H1 (cell line): ENCODE results near the gene TCF7. TPM values are rescaled to one million over a fixed set of nuclear protein-coding genes. Genes with fewer than 3 reads are reported as not detected.
A peak's percentile ranks its signal among the peaks of the same experiment; 100 is the strongest.

Experiments
- CTCF ChIA-PET: fragments of 300-600 bp; sonication (Branson Sonifier 250); formaldehyde crosslinking; loops from one replicate; lab custom pipeline; 2021; ENCODE audit not compliant: partially characterized antibody; lab: Charles Lee
- POLR2A ChIA-PET: fragments of 300-600 bp; sonication (Branson Sonifier 250); formaldehyde crosslinking; loops from one replicate; lab custom pipeline; 2021; ENCODE audit warnings: inconsistent platforms; ENCODE audit not compliant: partially characterized antibody; lab: Charles Lee
- DNase-seq, 2 experiments: peaks; one replicate each; pipeline versions ENCODE4 v3.0.0 to v3.0.0-alpha.2; 2010 to 2022; ENCODE audit warnings: low spot score in 2 of 2, low read depth in 1 of 2, mixed read lengths in 1 of 2
- FAIRE-seq: peaks from 2 replicates; lab custom pipeline; 2011; peaks lifted over from hg19 to GRCh38; lab: Jason Lieb, UNC
- H2AFZ ChIP-seq: 2 replicates; pipeline ENCODE4 v1.8.1; 2012; ENCODE audit warnings: low read length, inconsistent platforms
- H2AK5ac ChIP-seq: 2 replicates; pipeline ENCODE4 v1.6.1; 2013; ENCODE audit warnings: low read depth, low read length
- H2BK120ac ChIP-seq: replicated peaks from 2 replicates; pipeline ENCODE3; 2013; ENCODE audit warnings: low read depth, low read length, inconsistent platforms
- H2BK12ac ChIP-seq: 2 replicates; pipeline ENCODE4 v1.6.1; 2013; ENCODE audit warnings: low read depth, low read length
- H2BK15ac ChIP-seq: 2 replicates; pipeline ENCODE4 v1.6.1; 2013; ENCODE audit warnings: low read length
- H2BK20ac ChIP-seq: 2 replicates; pipeline ENCODE4 v1.6.1; 2013; ENCODE audit warnings: low read length
- H2BK5ac ChIP-seq: 2 replicates; pipeline ENCODE4 v1.6.1; 2013; ENCODE audit warnings: low read depth, low read length
- H3K14ac ChIP-seq: 2 replicates; pipeline ENCODE4 v1.6.1; 2013; ENCODE audit warnings: inconsistent platforms; ENCODE audit not compliant: insufficient read length
- H3K18ac ChIP-seq: 2 replicates; pipeline ENCODE4 v1.6.1; 2013; ENCODE audit warnings: low read length; ENCODE audit errors: extremely low read depth
- H3K23ac ChIP-seq: 2 replicates; pipeline ENCODE4 v1.6.1; 2013; ENCODE audit warnings: inconsistent platforms; ENCODE audit not compliant: insufficient read length
- H3K23me2 ChIP-seq: 2 replicates; pipeline ENCODE4 v1.6.1; 2013; ENCODE audit warnings: low read depth, low read length
- H3K27ac ChIP-seq: 2 replicates; pipeline ENCODE4 v1.6.1; 2011; ENCODE audit warnings: low read depth, low read length, inconsistent platforms
- H3K27me3 ChIP-seq, 4 experiments: replicated peaks in 1 of 4; 1 replicate in 1 of 4; 2 replicates in 3 of 4; pipeline versions ENCODE4 v1.6.1 to v1.8.1; 2011 to 2013; ENCODE audit warnings: low read length in 3 of 4, mild to moderate bottlenecking in 3 of 4, inconsistent platforms in 2 of 4, mixed read lengths in 2 of 4, moderate library complexity in 1 of 4; ENCODE audit not compliant: control insufficient read depth in 3 of 4, insufficient read depth in 3 of 4; ENCODE audit errors: extremely low read depth in 1 of 4
- H3K36me3 ChIP-seq, 4 experiments: 2 replicates each; pipeline versions ENCODE4 v1.6.1 to v1.8.1; 2011 to 2013; ENCODE audit warnings: mild to moderate bottlenecking in 4 of 4, low read length in 3 of 4, moderate library complexity in 2 of 4, control low read depth in 1 of 4, inconsistent platforms in 1 of 4; ENCODE audit not compliant: insufficient read depth in 4 of 4, control insufficient read depth in 2 of 4
- H3K4ac ChIP-seq: replicated peaks from 2 replicates; pipeline ENCODE3; 2013; ENCODE audit warnings: low read length, low read depth, mixed read lengths, inconsistent platforms; ENCODE audit not compliant: insufficient read length
- H3K4me1 ChIP-seq, 4 experiments: replicated peaks in 1 of 4; 1 replicate in 1 of 4; 2 replicates in 3 of 4; pipeline versions ENCODE4 v1.6.1 to v1.8.1; 2011 to 2013; ENCODE audit warnings: low read length in 3 of 4, inconsistent platforms in 2 of 4, mixed read lengths in 1 of 4; ENCODE audit not compliant: insufficient read depth in 4 of 4, control insufficient read depth in 3 of 4
- H3K4me2 ChIP-seq, 2 experiments: 2 replicates each; pipeline versions ENCODE4 v1.6.1 to v1.8.1; 2011 to 2013; ENCODE audit warnings: low read depth in 2 of 2, low read length in 2 of 2, control low read depth in 1 of 2, inconsistent platforms in 1 of 2, mild to moderate bottlenecking in 1 of 2; ENCODE audit not compliant: insufficient read depth in 1 of 2
- H3K4me3 ChIP-seq, 4 experiments: fragments of 200-600, 300-600 bp in 1 of 4; sonication (generic), shearing (Covaris generic), sonication (Bioruptor Twin) in 1 of 4; 2 replicates each; pipeline versions ENCODE4 v1.5.1 to v1.8.1; 2011 to 2016; ENCODE audit warnings: low read length in 4 of 4, low read depth in 3 of 4, control low read depth in 2 of 4, inconsistent platforms in 2 of 4, mild to moderate bottlenecking in 2 of 4, mixed read lengths in 1 of 4, moderate library complexity in 1 of 4; ENCODE audit not compliant: insufficient read depth in 2 of 4; ENCODE audit errors: extremely low read depth in 1 of 4
- H3K56ac ChIP-seq: replicated peaks from 2 replicates; pipeline ENCODE3; 2013; ENCODE audit warnings: low read depth, mild to moderate bottlenecking, mixed read lengths, low read length, inconsistent platforms; ENCODE audit not compliant: insufficient read length
- H3K79me1 ChIP-seq: 2 replicates; pipeline ENCODE4 v1.6.1; 2013; ENCODE audit warnings: low read depth, low read length, control low read depth
- H3K79me2 ChIP-seq, 2 experiments: 2 replicates each; pipeline versions ENCODE4 v1.6.1 to v1.8.1; 2012 to 2013; ENCODE audit warnings: low read length in 2 of 2, mild to moderate bottlenecking in 2 of 2, inconsistent platforms in 1 of 2; ENCODE audit not compliant: insufficient read depth in 2 of 2, control insufficient read depth in 1 of 2
- H3K9ac ChIP-seq, 4 experiments: replicated peaks in 1 of 4; 1 replicate in 1 of 4; 2 replicates in 3 of 4; pipeline versions ENCODE4 v1.6.1 to v1.8.1; 2011 to 2013; ENCODE audit warnings: low read depth in 3 of 4, low read length in 3 of 4, control low read depth in 2 of 4, mild to moderate bottlenecking in 2 of 4, moderate library complexity in 2 of 4, inconsistent platforms in 1 of 4; ENCODE audit errors: extremely low read depth in 1 of 4
- H3K9me3 ChIP-seq, 2 experiments: 2 replicates each; pipeline versions ENCODE4 v1.6.1 to v1.8.1; 2012 to 2013; ENCODE audit warnings: mild to moderate bottlenecking in 2 of 2, moderate library complexity in 2 of 2, control low read depth in 1 of 2, inconsistent platforms in 1 of 2, low read depth in 1 of 2, low read length in 1 of 2, mixed read lengths in 1 of 2; ENCODE audit not compliant: insufficient read depth in 2 of 2
- H4K20me1 ChIP-seq, 2 experiments: replicated peaks in 1 of 2; 2 replicates each; pipeline versions ENCODE3 to v1.8.1; 2011 to 2013; ENCODE audit warnings: inconsistent platforms in 2 of 2, low read length in 2 of 2, mild to moderate bottlenecking in 1 of 2; ENCODE audit not compliant: insufficient read depth in 2 of 2, control insufficient read depth in 1 of 2
- H4K5ac ChIP-seq: 2 replicates; pipeline ENCODE4 v1.6.1; 2013; ENCODE audit warnings: low read length, low read depth, mixed read lengths, inconsistent platforms; ENCODE audit not compliant: insufficient read length
- H4K8ac ChIP-seq: 2 replicates; pipeline ENCODE4 v1.8.0; 2013; ENCODE audit warnings: mild to moderate bottlenecking, moderate library complexity, low read length, inconsistent platforms; ENCODE audit not compliant: insufficient read depth; ENCODE audit errors: extremely low read depth
- H4K91ac ChIP-seq: replicated peaks from 2 replicates; pipeline ENCODE3; 2013; ENCODE audit warnings: low read length, mixed read lengths, inconsistent platforms; ENCODE audit not compliant: insufficient read length
- HDAC2 ChIP-seq, 2 experiments: fragments of 300-600 bp in 1 of 2; sonication (generic) in 1 of 2; IDR thresholded peaks; 2 replicates each; pipeline ENCODE4 v1.6.1; 2011 to 2012; ENCODE audit warnings: low read depth in 2 of 2, low read length in 2 of 2, mild to moderate bottlenecking in 2 of 2, moderate library complexity in 2 of 2, borderline replicate concordance in 1 of 2, inconsistent platforms in 1 of 2
- JUN ChIP-seq: IDR thresholded peaks from 2 replicates; pipeline ENCODE4 v1.6.1; 2011; ENCODE audit warnings: low read depth, mild to moderate bottlenecking, improper control_type of control experiment, low read length
- JUND ChIP-seq: IDR thresholded peaks from 2 replicates; pipeline ENCODE4 v1.6.1; 2011; ENCODE audit warnings: mild to moderate bottlenecking, improper control_type of control experiment, low read length
- NRF1 ChIP-seq: IDR thresholded peaks from 2 replicates; pipeline ENCODE4 v1.6.1; 2011; ENCODE audit warnings: mild to moderate bottlenecking, low read depth, low read length, improper control_type of control experiment
- RAD21 ChIP-seq, 2 experiments: IDR thresholded peaks in 1 of 2; conservative IDR thresholded peaks in 1 of 2; 2 replicates each; pipeline ENCODE4 v1.6.1; 2011; ENCODE audit warnings: low read depth in 2 of 2, low read length in 2 of 2, improper control_type of control experiment in 1 of 2, inconsistent platforms in 1 of 2, mild to moderate bottlenecking in 1 of 2, moderate library complexity in 1 of 2
- SUZ12 ChIP-seq: fragments of 200-600 bp; sonication (generic); IDR thresholded peaks from 2 replicates; pipeline ENCODE4 v1.6.1; 2012; ENCODE audit warnings: mild to moderate bottlenecking, inconsistent platforms, low read length, moderate library complexity, mixed read lengths
- TBP ChIP-seq: IDR thresholded peaks from 2 replicates; pipeline ENCODE4 v1.6.1; 2011; ENCODE audit warnings: low read depth, low read length, improper control_type of control experiment
- WGBS, 2 experiments: shearing (Covaris generic) in 1 of 2; methylation state at CpG; one replicate each; pipeline versions ENCODE4 v1.1.6 to v1.1.7; 2013 to 2015; ENCODE audit warnings: low lambda C conversion rate in 2 of 2, mixed read lengths in 2 of 2, inconsistent platforms in 1 of 2, low coverage in 1 of 2, missing lambda C conversion rate in 1 of 2; ENCODE audit not compliant: insufficient replicate concordance in 2 of 2, insufficient coverage in 1 of 2, insufficient read length in 1 of 2; ENCODE audit errors: extremely low coverage in 1 of 2, missing lambda C conversion rate in 1 of 2; 5-methylcytosine and 5-hydroxymethylcytosine counted together
- polyA plus RNA-seq, 7 experiments: library from polyadenylated mRNA; depleted of rRNA in 3 of 7; stranded (reverse) in 5 of 7; unstranded in 2 of 7; fragments of >200 nt in 5 of 7; fragments of 200-250 nt in 2 of 7; gene quantifications; 1 replicate in 5 of 7; 2 replicates in 1 of 7; 4 replicates in 1 of 7; pipeline versions ENCODE4 v1.2.1 to v1.2.3, GENCODE V29; 2011 to 2013; ENCODE audit warnings: missing spikeins in 2 of 7, mixed read lengths in 2 of 7
- total RNA-seq: library from RNA; stranded (reverse); fragmentation: NEBNext Ultra II Directional; extraction: Animal tissue kit (Norgen Biotek cat#: 25700); gene quantifications from 2 replicates; pipeline ENCODE4 v1.2.1, GENCODE V29; 2021
- TF ChIP-seq, protein P1 (sequence below), 3 experiments: IDR thresholded peaks; 1 replicate in 2 of 3; 2 replicates in 1 of 3; pipeline versions ENCODE4 v1.5.1 to v1.6.1; 2011; ENCODE audit warnings: low read length in 3 of 3, mild to moderate bottlenecking in 3 of 3, inconsistent platforms in 2 of 3, low read depth in 1 of 3, moderate library complexity in 1 of 3; ENCODE audit not compliant: insufficient read depth in 1 of 3; ENCODE audit errors: control extremely low read depth in 1 of 3

Gene TCF7
- total and polyA plus RNA-seq, 2 of the 8 experiments (the other 6 are each of a cell fraction or from before 2014, with no cell fraction given): 4.7 to 8.5 TPM

DNA sequence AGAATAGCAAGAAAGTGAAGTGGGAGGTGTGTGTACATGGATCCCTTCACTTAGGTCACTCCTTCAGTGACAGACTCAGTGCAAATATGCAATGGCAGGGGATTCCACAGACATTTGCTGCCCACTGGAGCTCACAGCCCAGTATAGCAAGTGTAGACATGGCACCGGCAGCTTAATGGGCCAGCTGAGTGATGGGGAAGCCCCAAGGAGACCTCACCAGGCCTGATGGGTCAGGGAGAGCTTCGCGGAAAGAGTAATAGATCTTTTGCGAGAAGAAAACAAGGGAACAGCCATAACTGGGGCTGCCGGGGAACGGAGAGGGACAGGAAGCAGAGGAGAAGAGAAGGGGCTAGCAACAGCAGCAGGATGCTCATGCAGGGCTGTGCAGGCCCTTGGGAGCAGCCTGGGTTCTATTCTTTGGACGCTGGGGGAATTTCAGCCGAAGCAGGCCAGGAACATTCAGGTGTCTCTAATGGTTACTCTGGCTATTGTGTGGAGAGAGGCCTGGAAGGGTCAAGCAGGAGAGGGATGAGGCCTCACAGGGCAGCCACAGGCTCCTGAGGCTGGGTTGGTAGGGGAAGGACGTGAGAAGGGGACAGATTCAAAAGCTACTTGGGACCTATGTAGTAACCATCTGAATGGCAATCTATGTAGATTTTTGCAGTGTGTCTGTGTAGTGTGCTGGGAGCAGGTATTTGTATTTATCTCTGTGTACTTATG, 27.0 kb downstream of the TCF7 start:
- Histone ChIP-seq H3K9me3 (no peaks in the 10 kb centered on the region), H2AK5ac (no peak overlapping the region), H3K4me1 (no peaks in the 10 kb centered on the region; a peak in 3 of 7 replicates), H2BK15ac (no peak overlapping the region), H3K4ac (no peak overlapping the region), H3K18ac (no peak overlapping the region), H2BK12ac (no peak overlapping the region), H4K5ac (no peak overlapping the region), H3K23me2 (no peaks in the 10 kb centered on the region), H4K8ac (no peak overlapping the region), H3K4me2 (no peak overlapping the region), H3K27me3 (no peaks in the 10 kb centered on the region), H2BK5ac (peak overlapping the region; percentile 20; the same call in 1 of the 2 replicates), H2BK120ac (no peak overlapping the region), H3K79me1 (peaks cover 18% of the 10 kb centered on the region), H3K56ac (no peak overlapping the region), H3K14ac (no peak overlapping the region), H2AFZ (no peak overlapping the region), H3K27ac (no peak overlapping the region), H3K4me3 (no peak overlapping the region), H4K20me1 (peaks cover 14 to 45% of the 10 kb centered on the region in 2 experiments), H3K36me3 (peaks cover 4 to 17% (median 11%) of the 10 kb centered on the region in 4 experiments; a peak in 6 of 8 replicates), H3K9ac (no peak overlapping the region), H4K91ac (no peak overlapping the region), H3K79me2 (0 out of 4 replicates have a peak, but pooled peaks cover 0 to 3% of the 10 kb centered on the region in 2 experiments), H3K23ac (no peak overlapping the region), H2BK20ac (no peak overlapping the region)
- DNase-seq (peak in 1 of 2 experiments; percentile 44), FAIRE-seq (no peak)
- POLR2A ChIA-PET: interaction anchor here (0.9 to 2.7 kb wide), 8 partner anchors 9 to 284 kb away, joined by 3 to 12 read pairs (median 4); partner anchors contain the start of gene SKP1
- CTCF ChIA-PET: interaction anchor here (0.6 to 24.3 kb wide), 25 partner anchors 10 to 274 kb away, joined by 3 to 629 read pairs (median 9); partner anchors contain the start of gene TCF7
- 86% methylated on average over 9 of the region's 9 CpGs; no CpG with 5 or more reads in 1 of the 2 experiments for WGBS, 2 experiments
- TF ChIP-seq NRF1 (no peak), JUN (no peak), HDAC2 (IDR thresholded peaks at IDR 0.05; ENCODE audit: borderline replicate concordance in 1 of 2, low read depth in 2 of 2, low read length in 2 of 2) (no peak), JUND (no peak), RAD21 (IDR thresholded peaks at IDR 0.05 in 1 of 2, conservative IDR thresholded peaks at IDR 0.05 in 1 of 2; ENCODE audit: low read depth in 2 of 2, low read length in 2 of 2) (peak in 1 of 2 experiments; percentile 10; a peak in 1 of 4 replicates), SUZ12 (no peak), TBP (no peak)
- TF ChIP-seq, protein P1, sequence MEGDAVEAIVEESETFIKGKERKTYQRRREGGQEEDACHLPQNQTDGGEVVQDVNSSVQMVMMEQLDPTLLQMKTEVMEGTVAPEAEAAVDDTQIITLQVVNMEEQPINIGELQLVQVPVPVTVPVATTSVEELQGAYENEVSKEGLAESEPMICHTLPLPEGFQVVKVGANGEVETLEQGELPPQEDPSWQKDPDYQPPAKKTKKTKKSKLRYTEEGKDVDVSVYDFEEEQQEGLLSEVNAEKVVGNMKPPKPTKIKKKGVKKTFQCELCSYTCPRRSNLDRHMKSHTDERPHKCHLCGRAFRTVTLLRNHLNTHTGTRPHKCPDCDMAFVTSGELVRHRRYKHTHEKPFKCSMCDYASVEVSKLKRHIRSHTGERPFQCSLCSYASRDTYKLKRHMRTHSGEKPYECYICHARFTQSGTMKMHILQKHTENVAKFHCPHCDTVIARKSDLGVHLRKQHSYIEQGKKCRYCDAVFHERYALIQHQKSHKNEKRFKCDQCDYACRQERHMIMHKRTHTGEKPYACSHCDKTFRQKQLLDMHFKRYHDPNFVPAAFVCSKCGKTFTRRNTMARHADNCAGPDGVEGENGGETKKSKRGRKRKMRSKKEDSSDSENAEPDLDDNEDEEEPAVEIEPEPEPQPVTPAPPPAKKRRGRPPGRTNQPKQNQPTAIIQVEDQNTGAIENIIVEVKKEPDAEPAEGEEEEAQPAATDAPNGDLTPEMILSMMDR (IDR thresholded peaks at IDR 0.05; ENCODE audit: control extremely low read depth in 1 of 3, insufficient read depth in 1 of 3, low read depth in 1 of 3, low read length in 3 of 3): peak in 1 of 3 experiments; percentile 0; a peak in 2 of 4 replicates
